Measurements from ENCODE around the gene ZNF90.
"Not testable (repeated sequence)": the region's sequence is repeated elsewhere in the genome, so short reads cannot be mapped to it uniquely, and the experiment has no call there.

GRCh38 chr19:20082876-20083275, 5.1 kb downstream of the ZNF90 start:
- TF ChIP-seq CTCF (conservative IDR thresholded peaks at IDR 0.05; ENCODE audit: low read length); EZH2phosphoT487 (IDR thresholded peaks at IDR 0.05; ENCODE audit: borderline replicate concordance, low read depth, low read length): not testable (repeated sequence)

All from OCI-LY7 (cell line).